ENCODE data around the gene VSTM2B.

DNA sequence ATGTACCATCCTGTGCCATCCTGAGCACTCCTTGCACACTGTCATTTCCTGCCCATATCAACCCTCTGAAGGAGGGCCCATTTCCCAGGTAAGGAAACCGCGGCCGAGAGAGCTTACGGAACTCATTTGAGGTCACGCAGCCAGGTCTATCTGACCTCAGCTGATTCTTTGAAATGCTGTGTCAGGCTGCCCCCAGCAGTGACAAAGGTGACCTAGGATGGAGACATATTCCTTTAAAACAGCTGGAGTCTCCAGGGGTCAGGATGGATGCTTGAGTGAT, 42.2 kb upstream of the VSTM2B start:
- TF ChIP-seq, protein P1, sequence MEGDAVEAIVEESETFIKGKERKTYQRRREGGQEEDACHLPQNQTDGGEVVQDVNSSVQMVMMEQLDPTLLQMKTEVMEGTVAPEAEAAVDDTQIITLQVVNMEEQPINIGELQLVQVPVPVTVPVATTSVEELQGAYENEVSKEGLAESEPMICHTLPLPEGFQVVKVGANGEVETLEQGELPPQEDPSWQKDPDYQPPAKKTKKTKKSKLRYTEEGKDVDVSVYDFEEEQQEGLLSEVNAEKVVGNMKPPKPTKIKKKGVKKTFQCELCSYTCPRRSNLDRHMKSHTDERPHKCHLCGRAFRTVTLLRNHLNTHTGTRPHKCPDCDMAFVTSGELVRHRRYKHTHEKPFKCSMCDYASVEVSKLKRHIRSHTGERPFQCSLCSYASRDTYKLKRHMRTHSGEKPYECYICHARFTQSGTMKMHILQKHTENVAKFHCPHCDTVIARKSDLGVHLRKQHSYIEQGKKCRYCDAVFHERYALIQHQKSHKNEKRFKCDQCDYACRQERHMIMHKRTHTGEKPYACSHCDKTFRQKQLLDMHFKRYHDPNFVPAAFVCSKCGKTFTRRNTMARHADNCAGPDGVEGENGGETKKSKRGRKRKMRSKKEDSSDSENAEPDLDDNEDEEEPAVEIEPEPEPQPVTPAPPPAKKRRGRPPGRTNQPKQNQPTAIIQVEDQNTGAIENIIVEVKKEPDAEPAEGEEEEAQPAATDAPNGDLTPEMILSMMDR (IDR thresholded peaks at IDR 0.05), result no peak
- no peak for TF ChIP-seq POLR2AphosphoS5 (IDR thresholded peaks at IDR 0.05; ENCODE audit: low read depth, low read length)
